Posterior cingulate gyrus (tissue), 11 donors: ENCODE data around the gene TTC39C.

ENCODE experiments used
- DNase-seq, 10 donors: peaks; one replicate each; pipeline versions ENCODE4 v3.0.0 to v3.0.0-alpha.2; 2020 to 2021; ENCODE audit warnings: mixed read lengths in 3 of 10
- intact Hi-C: fragments of 100-400 bp; cut with DNase I; formaldehyde crosslinking; loops from one replicate; pipeline ENCODE4 v1.15.1; 2023

Gene TTC39C

DNA sequence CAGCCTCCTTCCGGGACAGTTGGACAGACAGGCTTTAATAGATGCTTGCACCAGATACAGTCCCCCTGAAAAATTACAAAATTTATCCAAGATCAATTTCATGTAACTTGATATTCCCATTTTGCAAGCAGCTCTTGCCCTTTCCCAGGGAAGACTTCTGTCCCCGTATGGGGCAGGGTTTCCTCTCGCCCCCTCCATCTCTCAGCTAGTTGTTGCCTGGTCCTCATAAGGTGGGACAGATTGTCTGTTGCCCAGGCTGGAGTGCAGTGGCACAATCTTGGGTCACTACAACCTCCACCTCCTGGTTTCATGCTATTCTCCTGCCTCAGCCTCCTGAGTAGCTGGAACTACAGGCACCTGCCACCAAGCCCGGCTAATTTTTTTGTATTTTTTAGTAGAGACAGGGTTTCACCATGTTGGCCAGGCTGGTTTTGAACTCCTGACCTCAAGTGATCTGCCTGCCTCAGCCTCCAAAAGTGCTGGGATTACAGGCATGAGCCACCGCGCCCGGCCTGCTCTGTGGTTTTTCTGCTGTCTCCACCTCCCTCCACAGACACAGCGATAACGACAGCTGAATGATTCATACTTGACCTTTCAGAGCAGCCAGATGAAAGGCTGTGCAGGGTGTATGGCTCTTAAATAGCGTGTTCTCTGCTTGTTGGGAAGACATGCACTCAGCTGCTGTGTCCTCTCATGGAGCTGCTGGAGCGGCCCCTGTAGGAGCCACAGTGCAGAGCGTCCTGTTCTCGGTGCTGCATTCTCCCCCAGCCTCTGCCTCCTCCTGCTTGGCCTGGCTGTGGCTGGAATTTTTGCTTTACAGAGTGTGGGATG, 61.4 kb downstream of the TTC39C start:
- peak in 6 of 10 donors; percentile 22 to 91 (median 66) for DNase-seq
- intact Hi-C loops = no loop called here

DNA sequence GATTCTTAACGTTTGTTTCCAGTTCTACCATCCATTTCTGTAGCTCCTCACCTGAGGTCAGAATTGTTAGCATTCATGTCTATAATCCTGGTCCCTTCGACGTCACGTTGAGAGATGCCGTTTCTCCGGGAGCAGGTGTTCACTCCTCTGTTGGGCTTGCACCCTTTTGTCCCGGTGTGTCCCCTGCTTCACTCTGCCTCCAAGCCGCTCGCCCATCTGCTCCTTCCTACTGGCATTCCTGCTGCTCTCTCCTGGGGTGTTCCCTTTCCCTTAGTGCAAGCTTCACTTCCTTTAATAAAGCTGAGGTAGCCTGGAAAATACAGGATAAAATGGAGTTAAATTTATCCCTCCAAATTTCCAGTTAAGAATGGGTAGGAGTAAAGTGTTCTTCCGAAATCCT, 62.4 kb downstream of the TTC39C start:
- DNase-seq = peak in 2 of 10 donors; percentile 55 to 70
- intact Hi-C loops = no loop called here

DNA sequence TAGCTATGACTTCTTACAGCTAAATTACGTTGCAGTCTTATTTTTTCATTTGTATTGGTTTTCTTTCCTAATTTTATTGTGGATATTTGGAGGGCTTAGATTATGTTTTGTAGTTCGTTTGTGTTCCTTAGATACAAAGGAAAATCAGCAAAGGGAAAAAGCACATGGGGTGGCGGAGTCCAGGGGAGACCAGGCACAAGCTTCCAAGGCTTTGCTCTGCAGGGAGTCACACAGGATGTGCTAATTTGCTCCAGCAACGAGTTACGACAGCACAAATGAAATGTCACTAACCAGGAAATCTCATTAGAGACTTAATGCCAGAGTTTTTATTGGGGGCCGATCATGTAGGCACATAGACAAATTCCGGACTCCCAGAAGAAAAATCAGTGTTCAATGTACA, 63.8 kb downstream of the TTC39C start:
- DNase-seq = no peak
- intact Hi-C loops = no loop called here

DNA sequence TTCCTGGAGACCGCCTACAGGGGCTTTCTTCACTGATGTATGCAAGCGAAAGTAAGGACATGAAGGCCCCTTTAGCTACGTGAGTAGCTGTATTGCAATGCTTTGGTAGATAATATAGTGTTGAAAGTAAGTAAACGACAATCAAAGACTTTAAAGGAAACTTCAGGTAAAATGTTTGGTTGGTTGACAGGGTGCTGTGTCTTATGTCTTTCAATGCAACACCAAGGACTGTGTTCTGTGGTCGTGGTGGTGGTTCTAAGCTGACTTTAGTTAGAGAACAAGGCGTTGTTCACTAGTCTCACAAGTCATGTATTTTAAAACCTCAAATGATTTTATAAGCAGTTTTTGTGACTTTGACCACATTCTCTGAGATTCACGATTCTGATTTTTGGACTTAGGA, 66.3 kb downstream of the TTC39C start:
- DNase-seq = no peak
- intact Hi-C loops = no loop called here

DNA sequence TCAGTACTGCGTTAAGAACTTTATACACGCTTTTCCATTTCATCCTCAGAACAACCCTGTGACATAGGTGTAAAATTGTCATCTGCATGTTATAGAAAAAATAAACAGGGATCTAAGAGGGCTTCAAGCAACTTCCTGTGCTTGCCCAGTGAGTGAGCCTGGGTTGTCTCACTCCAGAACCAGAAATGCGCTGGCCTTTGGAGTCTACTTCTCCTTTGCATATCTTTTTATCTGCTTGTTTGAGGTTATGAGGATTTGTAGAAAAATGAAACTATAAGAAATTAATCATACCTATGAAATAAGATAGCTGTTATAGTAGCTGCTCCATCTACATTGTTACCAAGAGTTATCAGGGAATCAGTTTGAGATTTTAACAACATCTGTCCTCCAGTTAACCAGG, 69.0 kb downstream of the TTC39C start:
- intact Hi-C loops = no loop called here
- DNase-seq = no peak

DNA sequence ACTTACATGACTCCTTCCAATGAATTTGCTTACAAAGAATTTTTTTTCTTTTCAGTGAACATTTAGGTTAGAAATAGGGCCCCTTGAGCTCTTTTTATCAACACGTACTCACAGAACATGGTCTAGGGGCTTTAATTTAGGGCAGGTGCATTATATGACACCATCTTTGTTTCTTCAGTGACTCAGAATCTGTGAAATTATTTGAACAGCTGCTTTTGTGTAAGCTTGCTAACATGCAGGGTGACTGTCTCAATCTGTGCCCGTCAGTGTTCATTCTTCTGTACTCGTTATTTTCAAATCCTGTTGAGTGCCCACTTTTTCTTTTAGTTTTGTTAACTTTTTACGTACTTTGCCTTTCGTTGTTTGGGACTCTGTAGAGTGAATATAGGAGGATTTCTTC, 71.5 kb downstream of the TTC39C start:
- intact Hi-C loops = no loop called here
- no peak for DNase-seq

DNA sequence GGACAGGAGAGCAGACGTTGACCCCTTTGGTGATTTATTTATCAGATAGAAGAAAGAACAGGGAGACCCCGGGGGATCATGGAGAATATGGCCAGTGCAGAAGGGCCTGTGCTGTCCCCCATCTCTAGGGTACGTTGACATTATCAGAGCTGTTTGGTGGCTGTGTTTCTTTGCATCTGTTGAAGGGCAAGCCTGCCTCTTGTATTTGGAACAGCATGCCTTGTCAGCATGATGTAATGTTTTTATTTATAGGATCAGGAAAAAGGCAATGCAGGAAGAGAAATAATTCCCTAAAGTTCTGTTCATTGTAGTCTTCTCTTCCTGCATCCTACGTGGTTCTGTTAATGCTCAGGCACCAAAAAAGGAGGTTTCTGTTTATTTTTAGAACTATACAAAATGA, 74.5 kb downstream of the TTC39C start:
- no peak for DNase-seq
- intact Hi-C loops = no loop called here

DNA sequence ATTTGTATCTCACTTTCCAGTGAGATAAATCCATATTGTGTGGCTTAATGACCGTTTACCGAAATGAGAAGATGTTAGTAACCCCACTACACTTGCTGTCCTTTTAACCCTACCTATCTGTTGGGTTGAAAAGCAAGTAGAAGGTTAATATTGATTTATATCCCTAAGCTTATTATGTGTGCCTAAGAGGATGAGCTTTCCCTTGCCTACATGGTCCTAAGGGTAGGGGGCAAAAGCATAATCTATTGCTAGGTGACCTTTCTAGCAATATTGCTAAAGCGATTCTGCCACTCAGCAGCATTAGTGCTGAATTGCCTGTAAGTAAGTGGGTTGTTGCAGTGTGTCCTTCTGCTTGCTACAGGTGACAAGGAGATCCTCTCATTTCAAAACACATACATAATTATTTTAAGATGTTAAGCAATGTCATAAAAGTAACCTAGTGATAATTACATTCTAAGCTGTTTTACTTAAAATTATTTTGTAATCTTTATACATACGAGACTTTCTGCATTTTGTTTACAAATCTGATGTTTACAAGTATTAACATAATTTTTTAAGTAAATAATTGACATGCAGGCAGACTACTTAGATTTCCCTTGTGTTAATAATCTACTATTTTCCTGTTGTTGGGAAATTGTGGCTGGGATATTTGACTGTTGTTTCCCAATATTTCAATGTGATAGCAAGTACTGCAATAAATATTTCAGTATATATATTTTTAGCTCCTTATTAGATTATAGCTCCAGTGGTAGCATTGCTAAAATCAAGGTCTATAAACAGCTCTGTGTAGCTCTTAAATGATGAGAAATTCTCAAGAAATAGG, 75.2 kb downstream of the TTC39C start:
- intact Hi-C loops = no loop called here
- DNase-seq = no peak

DNA sequence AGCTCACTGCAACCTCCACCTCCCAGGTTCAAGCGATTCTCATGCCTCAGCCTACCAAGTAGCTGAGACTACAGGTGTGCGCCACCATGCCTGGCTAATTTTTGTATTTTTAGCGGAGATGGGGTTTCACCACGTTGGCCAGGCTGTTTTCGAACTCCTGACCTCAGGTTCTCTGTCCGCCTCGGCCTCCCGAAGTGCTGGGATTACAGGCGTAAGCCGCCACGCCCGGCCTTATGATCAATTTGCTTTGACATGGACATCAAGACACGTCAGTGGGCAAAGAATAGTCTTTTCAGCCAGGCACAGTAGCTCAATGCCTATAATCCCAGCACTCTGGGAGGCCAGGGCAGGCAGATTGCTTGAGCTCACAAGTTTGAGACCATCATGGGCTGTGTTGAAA, 76.3 kb downstream of the TTC39C start:
- peak in 2 of 10 donors; percentile 70 to 72 for DNase-seq
- intact Hi-C loops = no loop called here

DNA sequence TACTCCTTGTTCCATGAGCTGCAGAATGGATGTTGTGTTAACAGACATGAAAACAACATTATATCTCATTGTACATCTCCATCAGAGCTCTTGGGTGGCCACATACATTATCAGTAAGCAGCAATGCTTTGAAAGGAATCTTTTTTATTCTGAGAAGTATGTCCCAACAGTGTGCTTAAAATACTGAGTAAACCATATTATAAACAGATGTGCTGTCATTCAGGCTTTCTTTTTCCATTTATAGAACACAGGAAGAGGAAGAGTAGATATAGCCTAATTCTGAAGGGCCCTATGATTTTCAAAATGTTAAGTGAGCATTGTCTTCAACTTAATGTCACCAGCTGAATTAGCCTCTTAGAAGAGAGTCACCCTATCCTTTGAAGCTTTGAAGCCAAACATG, 80.0 kb downstream of the TTC39C start:
- intact Hi-C loops = no loop called here
- DNase-seq = no peak

DNA sequence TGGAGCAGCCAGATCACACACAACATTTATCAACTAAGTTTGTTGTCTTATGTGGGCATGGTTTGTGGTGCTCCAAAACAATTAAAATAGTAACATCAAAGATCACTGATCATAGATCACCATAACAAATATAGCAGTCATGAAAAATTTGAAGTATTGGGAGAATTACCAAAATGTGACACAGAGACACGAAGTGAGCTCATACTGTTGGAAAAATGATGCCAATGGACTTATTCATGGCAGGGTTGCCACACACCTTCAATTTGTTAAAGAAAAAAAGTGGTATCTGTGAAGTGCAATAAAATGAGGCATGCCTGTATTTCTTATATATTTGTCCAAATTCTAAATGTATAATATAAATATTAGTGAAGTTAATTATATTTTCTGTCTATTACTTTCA, 81.4 kb downstream of the TTC39C start:
- intact Hi-C loops = no loop called here
- no peak for DNase-seq

DNA sequence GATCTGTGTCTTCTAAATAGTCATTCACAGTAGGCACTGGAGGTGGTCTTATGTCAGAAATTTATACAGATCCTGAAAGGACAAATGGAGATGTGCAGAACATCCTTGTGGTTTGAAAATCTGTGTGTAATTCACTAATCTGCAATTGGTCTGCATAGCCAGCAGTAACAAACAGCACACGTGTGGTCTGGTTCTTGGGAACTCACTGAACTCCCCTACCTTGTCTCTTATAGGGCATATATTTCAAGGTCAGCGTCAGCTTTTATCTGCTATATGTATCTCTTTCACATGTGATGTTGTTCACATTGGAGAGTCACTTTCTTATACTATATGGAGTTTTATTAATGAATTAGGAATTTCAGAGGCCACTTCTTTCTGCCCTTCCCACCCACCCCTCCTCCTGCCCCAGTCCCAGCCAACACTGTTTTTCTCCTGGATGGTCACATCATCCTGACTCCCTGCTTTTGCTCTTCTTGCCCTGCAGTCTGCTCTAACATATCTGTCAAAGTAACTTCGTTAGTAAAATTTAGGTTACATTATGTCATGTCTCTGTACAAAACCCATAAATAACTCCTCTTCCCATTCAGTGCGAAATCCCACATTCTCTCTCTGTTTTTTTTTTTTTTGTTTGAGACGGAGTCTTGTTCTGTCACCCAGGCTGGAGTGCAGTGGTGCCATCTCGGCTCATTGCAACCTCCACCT, 88.9 kb downstream of the TTC39C start:
- DNase-seq = no peak
- intact Hi-C loops = no loop called here

DNA sequence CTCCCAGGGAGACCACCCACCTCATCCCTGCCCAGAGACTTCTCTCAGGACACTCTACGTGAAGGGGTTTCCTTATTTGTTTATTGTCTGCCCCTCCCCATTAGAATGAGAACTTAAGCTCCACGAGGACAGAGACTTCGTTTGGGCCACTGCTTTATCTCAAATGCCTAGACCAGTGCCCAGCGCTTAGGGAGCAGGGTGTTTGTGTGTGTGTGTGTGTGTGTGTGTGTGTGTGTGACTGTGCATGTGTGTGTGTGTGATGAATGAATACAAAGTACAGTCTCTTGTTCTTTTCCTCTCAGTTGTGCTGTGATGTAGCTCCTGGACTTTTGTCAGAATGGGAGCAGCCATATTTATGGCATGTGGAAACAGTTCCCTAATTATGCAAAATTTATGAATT, 89.9 kb downstream of the TTC39C start:
- intact Hi-C loops = no loop called here
- no peak for DNase-seq

DNA sequence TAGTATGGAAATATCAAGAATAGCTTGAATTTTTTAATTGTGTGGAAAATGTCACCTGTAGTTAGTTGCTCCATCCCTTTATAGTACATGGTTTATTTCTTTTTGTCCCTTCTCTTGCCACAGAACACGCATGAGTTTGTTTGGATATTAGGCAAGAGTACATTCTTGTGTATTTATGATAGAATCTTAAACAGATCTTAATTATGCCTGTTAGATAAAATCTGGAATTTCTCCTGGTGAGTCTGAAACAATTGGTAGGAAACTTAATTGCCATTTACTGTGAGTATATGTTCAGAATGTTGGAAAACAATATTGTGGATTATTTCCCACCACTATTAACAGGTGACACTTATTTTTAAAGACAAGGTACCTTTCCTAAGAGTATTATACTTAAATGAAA, 94.1 kb downstream of the TTC39C start:
- no peak for DNase-seq
- intact Hi-C loops = no loop called here

DNA sequence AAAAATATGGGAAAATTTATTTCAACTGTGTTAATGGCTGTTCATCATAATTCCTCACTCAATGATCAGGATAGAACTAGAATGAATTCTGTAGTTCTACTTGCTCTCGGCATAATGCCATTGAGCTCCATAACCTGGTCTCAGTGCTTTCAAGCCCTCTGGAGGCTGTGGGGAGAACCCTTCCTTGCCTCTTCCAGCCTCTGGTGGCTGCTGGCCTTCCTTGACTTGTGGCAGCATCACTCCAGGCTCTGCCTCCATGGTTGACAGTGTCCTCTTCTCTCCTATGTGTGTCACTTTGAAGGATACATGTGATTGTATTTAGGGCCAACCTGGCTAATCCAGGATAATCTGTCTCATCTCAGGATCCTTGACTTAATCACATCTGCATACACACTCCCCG, 97.4 kb downstream of the TTC39C start:
- DNase-seq = no peak
- intact Hi-C loops = loop anchor here (10.0 kb wide), 1 partner anchor 487 kb away; no protein-coding TSS in a partner anchor

DNA sequence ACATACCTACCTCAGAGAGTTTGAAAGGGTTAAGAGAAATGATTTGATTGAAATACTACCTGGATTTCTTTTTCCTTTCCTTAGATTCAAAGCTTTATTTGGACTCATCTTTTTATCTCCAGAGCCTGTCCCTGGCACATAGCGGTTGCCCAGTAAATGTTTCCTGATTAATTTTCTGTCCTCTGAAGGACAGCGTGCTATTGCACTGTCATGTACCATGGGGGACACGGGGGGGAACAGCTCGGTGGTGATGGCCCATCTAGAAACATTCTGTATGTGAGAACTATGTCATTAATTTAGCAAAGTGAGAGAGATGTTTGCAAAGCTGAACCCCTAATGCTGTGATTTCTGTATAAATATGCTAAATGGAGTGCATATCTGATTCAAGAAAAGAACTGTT, 97.9 kb downstream of the TTC39C start:
- intact Hi-C loops = loop anchor here (10.0 kb wide), 1 partner anchor 488 kb away; no protein-coding TSS in a partner anchor
- no peak for DNase-seq

DNA sequence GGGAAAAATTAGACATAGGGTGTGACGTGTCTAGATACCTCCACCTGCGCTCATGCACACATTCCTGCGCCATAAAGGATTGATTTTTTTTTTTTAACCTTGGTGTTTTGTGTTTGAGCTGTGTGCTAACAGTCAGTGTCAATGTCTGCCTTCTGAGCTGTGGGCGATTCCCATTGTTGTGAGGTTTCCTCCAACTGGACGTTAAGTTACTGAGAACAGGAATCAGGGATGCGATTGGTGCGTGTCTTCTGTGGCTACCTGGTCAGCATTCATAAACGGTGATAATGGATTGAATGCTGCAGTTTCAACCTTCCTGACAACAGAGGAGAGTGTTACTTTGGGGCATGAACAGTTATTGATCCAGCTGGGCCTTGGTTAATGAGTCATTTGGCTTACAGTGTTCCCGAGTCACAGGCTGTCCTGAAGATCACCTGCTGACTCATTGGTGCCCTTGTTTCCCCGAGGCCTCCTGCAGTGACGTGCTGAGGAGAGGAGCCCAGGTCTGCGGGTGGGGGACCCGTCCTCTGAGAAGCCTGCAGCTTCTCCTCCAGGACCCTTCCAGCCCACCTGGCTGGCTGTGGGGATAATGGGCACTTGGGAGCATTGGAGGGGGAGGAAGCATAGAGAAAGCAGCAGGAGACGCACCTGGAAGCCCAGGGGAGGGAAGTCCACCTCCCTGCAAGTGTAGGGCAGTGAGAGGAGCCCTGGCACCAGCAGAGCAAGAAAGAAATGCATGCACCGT, 98.5 kb downstream of the TTC39C start:
- intact Hi-C loops = loop anchor here (10.0 kb wide), 1 partner anchor 488 kb away; no protein-coding TSS in a partner anchor
- no peak for DNase-seq

DNA sequence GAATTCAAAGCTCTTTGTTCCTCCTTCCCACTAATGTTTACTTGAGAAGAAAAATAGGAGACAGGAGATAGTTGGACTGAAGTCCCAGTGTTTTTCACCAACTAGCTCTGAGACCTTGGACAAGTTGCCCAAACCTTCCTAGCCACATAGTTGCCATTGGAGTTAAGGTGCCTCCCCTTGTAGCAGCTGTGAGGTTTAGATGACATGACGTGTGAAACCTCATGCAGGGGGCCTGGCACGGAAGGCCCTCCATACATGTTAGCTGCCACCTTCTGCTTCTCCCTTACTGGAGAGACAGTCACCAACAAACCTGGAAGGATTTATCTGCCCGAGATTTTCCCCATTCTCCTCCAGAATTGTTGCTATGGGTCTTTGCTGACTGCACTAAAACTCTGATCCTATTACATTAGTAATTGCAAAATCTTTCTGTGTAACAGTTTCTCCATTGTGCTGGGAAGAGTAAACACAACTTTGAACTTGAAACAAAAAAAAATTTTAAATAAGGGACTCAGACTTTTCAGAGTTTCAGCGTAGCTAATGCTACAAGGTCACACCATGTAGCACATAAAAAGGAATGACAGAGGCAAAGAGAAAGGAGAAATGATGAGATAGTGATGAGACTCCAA, 100.5 kb downstream of the TTC39C start:
- intact Hi-C loops = loop anchor here (10.0 kb wide), 1 partner anchor 490 kb away; no protein-coding TSS in a partner anchor
- no peak for DNase-seq

DNA sequence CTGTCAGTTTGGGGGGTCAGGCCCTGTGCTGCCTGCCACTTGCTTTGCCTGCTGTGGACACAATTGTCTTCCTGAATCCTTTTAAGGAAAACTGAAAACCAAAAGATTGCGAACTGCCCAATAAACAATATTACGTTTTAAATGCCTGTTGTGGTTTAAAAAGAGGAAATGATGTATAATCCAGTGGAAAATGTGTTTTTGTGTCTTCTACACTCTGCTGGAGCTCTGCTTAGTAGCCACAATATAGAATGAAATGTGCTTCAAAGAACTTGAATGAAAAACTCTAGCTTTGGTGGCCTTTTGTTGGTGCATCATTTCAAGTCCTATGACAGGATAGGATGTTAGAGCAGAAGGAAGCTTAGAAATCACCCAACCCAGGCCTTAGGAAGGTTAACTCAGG, 101.1 kb downstream of the TTC39C start:
- no peak for DNase-seq
- intact Hi-C loops = loop anchor here (10.0 kb wide), 1 partner anchor 491 kb away; no protein-coding TSS in a partner anchor
